ENCODE results near the gene KRT82.
"Not testable (repeated sequence)": the region's sequence is repeated elsewhere in the genome, so short reads cannot be mapped to it uniquely, and the experiment has no call there.

KRT82 gene

DNA sequence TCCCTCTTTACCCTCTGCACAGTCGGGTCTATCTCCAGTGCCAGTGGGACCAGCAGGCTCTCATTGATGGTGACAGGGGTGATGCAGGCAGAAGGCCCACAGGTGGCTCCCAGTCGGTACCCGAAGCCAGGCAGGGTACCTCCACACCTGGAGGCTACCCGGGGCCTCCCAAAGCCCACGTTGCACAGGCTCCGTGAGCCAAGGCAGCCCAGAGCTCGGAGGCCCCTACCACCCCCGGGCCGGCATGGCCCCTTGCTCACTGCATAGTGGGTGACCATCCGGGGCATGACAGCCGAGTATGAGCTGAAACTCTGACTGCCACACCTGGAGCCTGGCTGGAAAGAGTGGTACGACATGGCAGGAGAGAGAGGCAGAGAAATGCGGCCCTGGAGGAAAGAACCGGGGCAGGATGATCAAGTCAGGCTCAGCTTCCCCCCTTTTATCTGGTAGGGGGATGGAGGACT lies at the start of gene KRT82:
Gene KRT82, minus strand, starts transcription at position 414 of the 464 bp plus-strand sequence. Its CDS starts 58 bp downstream, at position 356.
- ATAC-seq (no peak), DNase-seq (no peak)

GRCh38 chr12:52455821-52456220 lies 49.7 kb upstream of the KRT82 start:
- DNase-seq = no peak
- ATAC-seq = no peak

- ATAC-seq (no peak), DNase-seq (no peak)
These were observed 48.5 kb upstream of the KRT82 start for GRCh38 chr12:52454411-52455201.

- ATAC-seq = no peak
- DNase-seq = no peak
These were observed 46.0 kb upstream of the KRT82 start, which contains the start of gene KRT6B for GRCh38 chr12:52452101-52452500. Gene KRT6B, minus strand, starts transcription at chr12:52452146. Its CDS starts 68 bp downstream, at chr12:52452078.

DNA sequence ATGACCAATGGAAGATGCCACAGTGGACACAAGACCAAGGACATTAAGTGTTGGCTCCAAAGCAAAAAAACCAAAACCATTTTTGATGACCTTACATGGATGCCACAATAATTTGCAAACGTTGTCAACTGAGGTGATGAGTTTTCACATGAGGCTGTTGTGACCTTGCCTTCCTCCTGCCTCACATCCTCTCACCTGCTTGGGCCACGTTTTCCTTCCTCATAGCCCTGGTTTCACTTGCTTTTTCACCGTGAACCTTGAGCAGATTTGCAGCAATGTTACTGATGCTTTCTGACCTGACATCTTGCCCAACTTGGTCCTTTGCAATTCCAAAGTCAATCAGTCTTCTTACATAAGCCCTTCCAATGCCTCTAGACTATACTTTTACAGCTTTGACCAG lies 42.1 kb upstream of the KRT82 start:
- DNase-seq (no peak), ATAC-seq (no peak)

DNA sequence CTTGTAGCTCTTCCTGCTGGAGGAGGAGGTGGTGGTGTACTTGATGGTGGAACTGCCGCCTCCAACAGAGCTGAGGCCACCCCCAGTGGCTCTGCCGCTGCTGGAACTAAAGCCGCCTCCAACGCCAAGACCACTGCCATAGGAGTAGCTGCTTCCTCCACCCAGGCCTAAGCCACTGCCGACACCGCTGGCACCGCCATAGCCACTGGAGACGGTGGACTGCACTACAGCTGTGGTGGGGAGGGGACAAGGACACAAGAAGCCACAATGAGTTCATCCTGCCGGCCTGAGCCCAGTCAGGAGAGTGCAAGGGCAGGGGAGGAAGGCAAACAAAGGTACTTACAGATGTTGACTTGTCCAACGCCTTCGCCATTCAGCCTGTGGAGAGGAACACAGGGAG lies 41.1 kb upstream of the KRT82 start:
- not testable (repeated sequence) for DNase-seq, ATAC-seq

GRCh38 chr12:52446367-52447045 lies 40.4 kb upstream of the KRT82 start:
- DNase-seq (no peak), ATAC-seq (no peak)

- ATAC-seq (no peak), DNase-seq (no peak)
These were observed 39.7 kb upstream of the KRT82 start for GRCh38 chr12:52445876-52446275.

- ATAC-seq (no peak), DNase-seq (no peak)
These were observed 38.8 kb upstream of the KRT82 start for GRCh38 chr12:52444647-52445595.

DNA sequence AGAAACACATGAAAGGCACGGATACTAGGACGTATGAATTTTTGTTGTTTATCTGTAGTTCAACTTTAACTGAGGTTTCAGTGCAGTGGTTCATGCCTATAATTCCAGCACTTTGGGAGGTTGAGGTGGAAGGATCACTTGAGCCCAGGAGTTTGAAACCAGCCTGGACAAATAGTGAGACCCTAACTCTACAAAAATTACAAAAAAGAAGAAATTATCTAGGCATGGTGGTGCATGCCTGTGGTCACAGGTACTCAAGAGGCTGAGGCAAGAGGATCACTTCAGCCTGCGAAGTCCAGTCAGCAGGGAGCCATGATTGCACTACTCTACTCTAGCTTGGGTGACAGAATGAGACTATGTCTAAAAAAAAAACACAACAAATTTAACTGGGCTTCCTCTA lies 37.8 kb upstream of the KRT82 start:
- DNase-seq (no peak), ATAC-seq (no peak)

GRCh38 chr12:52442600-52443061 lies 36.5 kb upstream of the KRT82 start:
- ATAC-seq = no peak
- no peak for DNase-seq

DNA sequence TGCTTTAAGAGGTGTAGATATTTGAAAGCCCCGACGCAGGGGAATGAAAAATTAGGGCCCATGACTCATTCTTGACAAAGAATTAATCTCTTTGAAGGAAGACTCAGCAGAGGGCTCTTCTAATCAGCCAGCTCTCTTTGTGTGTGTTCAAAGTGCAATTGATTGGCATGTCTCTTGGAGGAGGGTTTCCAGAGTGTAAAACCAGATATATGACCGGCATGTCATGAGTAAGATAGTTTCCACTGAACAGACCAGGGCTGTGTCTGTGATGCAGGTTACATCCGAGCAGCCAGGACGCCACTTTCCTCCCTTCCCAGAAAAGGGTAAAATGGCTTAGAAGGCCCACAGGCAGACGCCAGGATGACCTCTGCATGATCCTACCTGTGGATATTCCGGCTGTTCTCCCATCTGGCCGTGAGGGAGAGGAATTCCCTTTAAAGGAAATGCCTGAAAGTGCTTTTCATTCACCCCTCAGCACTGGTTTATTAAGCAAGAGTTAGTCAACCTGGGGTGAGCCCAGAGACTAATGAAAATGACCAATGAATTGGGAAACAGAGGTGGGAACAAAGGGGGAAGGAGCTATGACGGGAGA lies 35.3 kb upstream of the KRT82 start:
- DNase-seq (no peak), ATAC-seq (no peak)

- no peak for ATAC-seq
- no peak for DNase-seq
These were observed 34.7 kb upstream of the KRT82 start for GRCh38 chr12:52440821-52441319.

GRCh38 chr12:52439845-52440244 lies 33.7 kb upstream of the KRT82 start:
- ATAC-seq = no peak
- no peak for DNase-seq

DNA sequence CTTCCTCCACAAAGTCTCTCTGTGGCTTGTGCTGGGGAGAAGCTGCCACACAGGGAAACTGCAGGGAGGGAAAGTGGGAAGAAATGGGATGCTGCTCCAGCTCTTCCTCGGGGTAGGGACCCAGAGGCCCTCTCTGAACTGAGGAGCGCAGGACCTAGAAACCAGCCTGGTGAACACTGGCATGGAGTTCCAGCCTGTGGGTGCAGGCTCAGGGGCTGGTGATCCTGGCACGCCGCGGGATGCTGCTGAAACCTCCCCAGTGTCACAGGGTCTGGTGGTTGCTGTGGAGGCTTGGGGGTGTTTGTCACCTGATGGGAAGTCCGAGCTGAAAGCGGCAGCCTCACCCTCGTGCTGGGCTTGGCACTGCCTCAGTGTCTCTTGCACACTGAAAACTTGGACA lies 33.3 kb upstream of the KRT82 start:
- DNase-seq = no peak
- ATAC-seq = no peak

DNA sequence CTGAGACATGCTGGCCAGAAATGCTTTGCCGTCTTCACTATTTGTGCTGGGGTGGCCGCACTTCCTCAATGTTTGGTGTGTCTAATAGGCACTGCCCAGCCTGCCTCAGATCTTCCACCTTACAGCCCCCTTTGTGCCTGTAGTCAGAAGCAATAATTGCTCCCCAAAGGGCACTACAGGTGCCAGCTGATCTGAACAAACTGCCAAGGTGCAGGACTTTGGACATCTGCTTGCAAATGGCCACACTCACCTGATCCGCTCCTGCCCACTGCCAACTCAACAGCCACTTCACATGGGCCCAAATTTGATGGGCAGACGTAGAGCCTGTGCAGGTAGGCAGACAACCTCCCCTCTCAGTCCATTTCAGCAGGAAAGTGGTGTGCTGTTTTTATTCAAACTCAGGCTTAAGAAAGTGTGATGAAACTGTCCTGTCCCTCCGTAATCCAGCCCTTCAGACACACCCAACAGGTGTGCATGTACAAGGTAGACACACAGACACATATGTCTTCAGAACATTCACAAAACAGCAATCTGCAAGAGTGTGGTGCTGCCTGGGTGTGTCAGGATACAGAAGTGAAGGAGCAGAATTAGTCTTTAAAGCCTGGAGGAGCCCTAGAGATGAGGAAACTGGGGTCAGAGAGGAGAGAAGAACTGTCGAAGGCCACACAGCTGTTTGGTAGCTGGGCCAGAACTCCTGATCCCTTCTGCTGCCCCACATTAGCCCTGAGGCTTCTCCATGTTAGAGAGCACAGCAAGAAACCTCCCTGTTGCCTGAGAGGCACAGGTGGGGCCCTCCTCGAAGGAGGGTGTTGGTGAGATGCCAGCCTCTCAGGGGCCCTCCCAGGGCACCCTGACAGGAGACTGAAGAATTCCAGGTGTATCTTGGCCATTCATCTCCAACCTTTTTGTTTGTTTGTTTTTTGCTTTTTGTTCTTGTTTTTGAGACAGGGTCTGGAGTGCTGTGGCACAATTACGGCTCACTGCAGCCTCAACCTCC lies 32.5 kb upstream of the KRT82 start:
- no peak for DNase-seq

GRCh38 chr12:52437508-52437907 lies 31.4 kb upstream of the KRT82 start:
- ATAC-seq (no peak), DNase-seq (no peak)

More for the DNA sequence above, 32.5 kb upstream of the KRT82 start:
- no peak for ATAC-seq

DNA sequence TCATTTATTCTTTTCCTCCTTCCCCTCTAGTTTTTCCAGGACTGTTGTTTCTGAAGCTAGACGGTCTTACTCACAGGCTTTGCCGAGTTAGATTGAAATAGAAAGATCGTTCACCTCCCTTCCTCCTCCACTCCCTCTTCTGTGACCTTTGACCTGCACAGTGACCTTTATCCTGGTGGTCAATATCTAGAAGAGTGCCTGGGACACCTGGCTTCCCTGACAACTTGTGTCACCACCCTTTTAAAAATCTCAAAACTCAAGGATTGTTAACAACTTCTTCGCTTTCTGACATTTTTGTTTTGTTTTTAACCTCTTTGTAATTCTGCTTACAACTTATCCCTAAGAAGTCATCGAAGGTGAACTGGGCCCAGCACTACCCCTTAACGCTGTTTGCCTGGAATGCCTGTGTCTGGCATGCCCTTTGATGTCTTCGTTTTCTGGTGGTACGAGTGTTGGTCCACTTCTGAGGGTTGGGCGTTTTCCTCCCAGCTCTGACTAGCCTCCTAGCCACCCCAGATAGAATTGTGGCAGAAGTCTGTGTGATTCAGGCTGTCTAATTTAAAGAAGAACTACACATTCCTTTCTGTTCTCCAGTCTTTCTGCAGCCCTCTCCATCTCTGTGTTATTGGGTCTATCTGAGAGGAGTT lies 30.8 kb upstream of the KRT82 start:
- ATAC-seq (no peak), DNase-seq (no peak)

- DNase-seq (no peak), ATAC-seq (no peak)
These were observed 30.1 kb upstream of the KRT82 start for GRCh38 chr12:52436000-52436827.
